ENCODE data around the gene DLL3.

DNA sequence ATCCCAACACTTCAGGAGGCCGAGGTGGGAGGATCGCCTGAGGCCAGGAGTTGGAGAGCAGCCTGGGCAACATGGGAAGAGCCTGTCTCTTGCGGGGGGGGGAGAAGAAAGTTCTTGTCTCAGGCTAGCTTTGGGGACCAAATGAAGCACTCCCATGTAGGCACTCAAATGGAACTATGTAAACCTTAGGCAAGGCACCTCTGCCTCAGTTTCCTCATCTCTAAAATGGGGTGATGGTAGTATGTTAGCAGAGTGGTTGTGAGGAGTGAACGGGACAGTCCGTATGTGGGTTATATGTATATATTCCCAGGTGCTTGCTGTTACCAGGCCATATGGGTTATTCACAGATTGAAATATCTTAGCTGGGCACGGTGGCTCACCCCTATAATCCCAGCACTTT lies 6.5 kb upstream of the DLL3 start:
- TF ChIP-seq, protein P1, sequence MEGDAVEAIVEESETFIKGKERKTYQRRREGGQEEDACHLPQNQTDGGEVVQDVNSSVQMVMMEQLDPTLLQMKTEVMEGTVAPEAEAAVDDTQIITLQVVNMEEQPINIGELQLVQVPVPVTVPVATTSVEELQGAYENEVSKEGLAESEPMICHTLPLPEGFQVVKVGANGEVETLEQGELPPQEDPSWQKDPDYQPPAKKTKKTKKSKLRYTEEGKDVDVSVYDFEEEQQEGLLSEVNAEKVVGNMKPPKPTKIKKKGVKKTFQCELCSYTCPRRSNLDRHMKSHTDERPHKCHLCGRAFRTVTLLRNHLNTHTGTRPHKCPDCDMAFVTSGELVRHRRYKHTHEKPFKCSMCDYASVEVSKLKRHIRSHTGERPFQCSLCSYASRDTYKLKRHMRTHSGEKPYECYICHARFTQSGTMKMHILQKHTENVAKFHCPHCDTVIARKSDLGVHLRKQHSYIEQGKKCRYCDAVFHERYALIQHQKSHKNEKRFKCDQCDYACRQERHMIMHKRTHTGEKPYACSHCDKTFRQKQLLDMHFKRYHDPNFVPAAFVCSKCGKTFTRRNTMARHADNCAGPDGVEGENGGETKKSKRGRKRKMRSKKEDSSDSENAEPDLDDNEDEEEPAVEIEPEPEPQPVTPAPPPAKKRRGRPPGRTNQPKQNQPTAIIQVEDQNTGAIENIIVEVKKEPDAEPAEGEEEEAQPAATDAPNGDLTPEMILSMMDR (IDR thresholded peaks at IDR 0.05), result no peak
- TF ChIP-seq POLR2AphosphoS5 (IDR thresholded peaks at IDR 0.05; ENCODE audit: insufficient read depth in 1 of 2, low read depth in 1 of 2), result no peak
- no peak for TF ChIP-seq POLR2A (IDR thresholded peaks at IDR 0.05)
